OCI-LY3 (cell line): Measurements from ENCODE around the gene CLIC5.

Experiments
- H2AFZ ChIP-seq: fragments of 200-600, 300-600 bp; shearing (Covaris generic); 2 replicates; pipeline ENCODE4 v1.6.0; 2014; ENCODE audit warnings: antibody characterized with exemption, low read depth, low read length
- H3K27ac ChIP-seq: fragments of 200-600, 300-600 bp; sonication (generic); 2 replicates; pipeline ENCODE4 v1.5.1; 2014; ENCODE audit warnings: mild to moderate bottlenecking, low read length, moderate library complexity, mixed read lengths
- H3K27me3 ChIP-seq: fragments of 200-600, 300-600 bp; sonication (generic); 2 replicates; pipeline ENCODE4 v1.6.1; 2014; ENCODE audit warnings: low read depth, low read length, mixed read lengths
- H3K36me3 ChIP-seq: fragments of 200-600, 300-600 bp; sonication (generic); replicated peaks from 2 replicates; pipeline ENCODE3; 2014; ENCODE audit warnings: low read depth, low read length, mixed read lengths
- H3K4me1 ChIP-seq: fragments of 300-600, 200-600 bp; sonication (generic); 2 replicates; pipeline ENCODE4 v1.6.1; 2014; ENCODE audit warnings: low read length, mixed read lengths
- H3K4me2 ChIP-seq: fragments of 200-600, 300-600 bp; sonication (generic); 2 replicates; pipeline ENCODE4 v1.6.1; 2014; ENCODE audit warnings: low read length, mixed read lengths
- H3K4me3 ChIP-seq: fragments of 300-600, 200-600 bp; sonication (generic); 2 replicates; pipeline ENCODE4 v1.5.1; 2014; ENCODE audit warnings: antibody characterized with exemption, mild to moderate bottlenecking, low read length, moderate library complexity
- H3K79me2 ChIP-seq: fragments of 300-600, 200-600 bp; shearing (Covaris generic); 2 replicates; pipeline ENCODE4 v1.6.1; 2014; ENCODE audit warnings: mild to moderate bottlenecking, low read length, mixed read lengths
- H3K9ac ChIP-seq: fragments of 300-600, 200-600 bp; shearing (Covaris generic); 2 replicates; pipeline ENCODE4 v1.6.0; 2014; ENCODE audit warnings: mild to moderate bottlenecking, low read length, moderate library complexity
- H3K9me3 ChIP-seq: fragments of 200-600, 300-600 bp; shearing (Covaris generic); 2 replicates; pipeline ENCODE4 v1.6.1; 2014; ENCODE audit warnings: low read length, mixed read lengths; ENCODE audit not compliant: insufficient read depth
- H4K20me1 ChIP-seq: fragments of 200-600, 300-600 bp; sonication (generic); 2 replicates; pipeline ENCODE4 v1.6.1; 2016; ENCODE audit warnings: low read length, mixed read lengths; ENCODE audit not compliant: insufficient read depth
- CTCF ChIP-seq: fragments of 200-600, 300-600 bp; sonication (generic); IDR thresholded peaks from 2 replicates; pipeline ENCODE4 v1.5.1; 2014; ENCODE audit warnings: antibody characterized with exemption, low read length, low read depth
- EZH2phosphoT487 ChIP-seq: fragments of 200-600 bp; shearing (Covaris generic); IDR thresholded peaks from 2 replicates; pipeline ENCODE4 v1.6.1; 2018; ENCODE audit warnings: antibody characterized with exemption, mixed run types, low read depth

Gene CLIC5

GRCh38 chr6:46010270-46010669 is 5.4 kb downstream of the CLIC5 start:
- no peak overlapping the region for H3K4me3 ChIP-seq
- TF ChIP-seq CTCF (no peak), EZH2phosphoT487 (no peak)
- no peak overlapping the region for H3K4me2 ChIP-seq
- H3K36me3 ChIP-seq = no peaks in the 10 kb centered on the region
- peaks cover 7% of the 10 kb centered on the region for H3K27me3 ChIP-seq
- H3K9me3 ChIP-seq = no peaks in the 10 kb centered on the region
- peaks cover 29% of the 10 kb centered on the region for H3K4me1 ChIP-seq
- no peak overlapping the region for H3K9ac ChIP-seq
- no peaks in the 10 kb centered on the region for H3K79me2 ChIP-seq
- no peak overlapping the region for H2AFZ ChIP-seq
- no peak overlapping the region for H3K27ac ChIP-seq
- H4K20me1 ChIP-seq = no peaks in the 10 kb centered on the region

GRCh38 chr6:46002264-46002663 is 13.4 kb downstream of the CLIC5 start:
- TF ChIP-seq CTCF (no peak), EZH2phosphoT487 (no peak)

GRCh38 chr6:46000905-46001304 is 14.8 kb downstream of the CLIC5 start:
- Histone ChIP-seq H3K9ac (no peak overlapping the region), H3K4me2 (no peak overlapping the region), H3K79me2 (no peaks in the 10 kb centered on the region), H3K4me1 (no peaks in the 10 kb centered on the region), H3K9me3 (no peaks in the 10 kb centered on the region), H3K27me3 (no peaks in the 10 kb centered on the region), H3K36me3 (no peaks in the 10 kb centered on the region), H3K27ac (no peak overlapping the region), H3K4me3 (no peak overlapping the region), H4K20me1 (no peaks in the 10 kb centered on the region), H2AFZ (no peak overlapping the region)
- TF ChIP-seq EZH2phosphoT487 (no peak), CTCF (no peak)

More at GRCh38 chr6:46002264-46002663, 13.4 kb downstream of the CLIC5 start:
- H4K20me1 ChIP-seq = no peaks in the 10 kb centered on the region
- H3K36me3 ChIP-seq = no peaks in the 10 kb centered on the region
- no peaks in the 10 kb centered on the region for H3K9me3 ChIP-seq
- H3K4me2 ChIP-seq = no peak overlapping the region
- no peak overlapping the region for H3K27ac ChIP-seq
- H3K79me2 ChIP-seq = no peaks in the 10 kb centered on the region
- H3K9ac ChIP-seq = no peak overlapping the region
- no peaks in the 10 kb centered on the region for H3K27me3 ChIP-seq
- no peak overlapping the region for H2AFZ ChIP-seq
- no peak overlapping the region for H3K4me3 ChIP-seq
- H3K4me1 ChIP-seq = no peaks in the 10 kb centered on the region

DNA sequence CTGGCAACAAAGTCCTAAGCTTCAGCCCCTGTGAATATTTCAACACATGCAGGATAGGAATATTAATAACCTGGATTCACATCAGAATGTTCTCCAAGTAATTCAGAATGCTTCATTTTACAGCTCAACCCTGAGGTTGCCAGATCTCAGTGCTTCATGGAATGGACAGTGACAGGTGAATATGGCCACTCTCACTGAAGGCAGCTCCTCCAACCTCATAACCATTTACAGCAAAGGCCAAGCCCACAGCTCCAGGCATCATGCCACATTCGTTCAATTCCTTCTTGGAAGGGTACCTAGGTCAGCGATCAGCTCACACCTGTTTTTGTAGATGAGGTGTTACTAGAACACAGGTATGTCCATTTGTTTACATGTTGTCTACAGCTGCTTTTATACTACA is 17.1 kb downstream of the CLIC5 start:
- no peak overlapping the region for H2AFZ ChIP-seq
- no peak overlapping the region for H3K4me2 ChIP-seq
- no peak overlapping the region for H3K4me3 ChIP-seq
- no peaks in the 10 kb centered on the region for H4K20me1 ChIP-seq
- no peaks in the 10 kb centered on the region for H3K79me2 ChIP-seq
- H3K27me3 ChIP-seq = no peaks in the 10 kb centered on the region
- no peak overlapping the region for H3K9ac ChIP-seq
- no peak overlapping the region for H3K27ac ChIP-seq
- TF ChIP-seq EZH2phosphoT487 (no peak), CTCF (no peak)
- H3K36me3 ChIP-seq = no peaks in the 10 kb centered on the region
- no peaks in the 10 kb centered on the region for H3K4me1 ChIP-seq
- H3K9me3 ChIP-seq = no peaks in the 10 kb centered on the region
